Stimulated activated CD4-positive, alpha-beta T cell treated with anti-CD3 and anti-CD28 coated beads, Interleukin-2, amount 100 ng/mL, for 24 hours (primary cell): ENCODE data around the gene CCT2.
"Not testable (repeated sequence)": the region's sequence is repeated elsewhere in the genome, so short reads cannot be mapped to it uniquely, and the experiment has no call there.

Experiments
- DNase-seq, 2 donors: peaks; one replicate each; pipeline ENCODE4 v3.0.0-alpha.2; 2020

CCT2 gene

DNA sequence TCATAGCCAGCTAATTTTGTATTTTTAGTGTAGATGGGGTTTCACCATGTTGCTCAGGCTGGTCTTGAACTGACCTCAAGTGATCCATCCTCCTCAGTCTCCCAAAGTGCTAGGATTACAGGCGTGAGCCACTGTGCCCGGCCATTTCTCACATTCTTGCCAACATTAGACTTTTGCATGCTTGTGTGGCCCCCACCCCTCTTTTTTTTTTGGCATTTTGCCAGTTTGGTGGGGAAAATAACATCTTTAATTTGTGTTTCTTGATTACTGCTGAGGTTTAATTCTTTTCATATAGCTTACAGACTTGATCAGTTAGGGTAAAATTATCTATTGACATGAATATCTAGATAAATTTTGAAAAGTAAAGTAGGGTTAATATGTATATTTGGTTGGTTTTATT lies 3.8 kb downstream of the CCT2 start:
- DNase-seq = no peak

DNA sequence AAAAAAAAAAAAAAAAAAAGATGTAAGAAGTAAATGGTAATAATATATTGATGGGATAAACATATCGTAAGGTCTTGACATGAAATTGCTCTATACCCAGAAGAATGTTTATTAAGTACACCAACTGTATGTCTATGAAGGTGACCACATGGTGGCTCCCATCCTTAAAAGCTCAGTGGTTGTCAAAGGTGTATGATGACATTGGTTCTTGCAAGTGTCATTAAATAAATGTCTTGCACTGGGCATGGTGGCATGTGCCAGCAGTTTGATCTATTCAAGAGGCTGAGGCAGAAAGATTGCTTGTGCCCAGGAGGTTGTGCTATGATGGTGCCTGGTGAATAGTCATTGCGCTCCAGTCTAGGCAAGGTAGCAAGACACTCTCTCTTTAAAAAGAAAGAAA lies 10.4 kb downstream of the CCT2 start:
- no peak for DNase-seq

DNA sequence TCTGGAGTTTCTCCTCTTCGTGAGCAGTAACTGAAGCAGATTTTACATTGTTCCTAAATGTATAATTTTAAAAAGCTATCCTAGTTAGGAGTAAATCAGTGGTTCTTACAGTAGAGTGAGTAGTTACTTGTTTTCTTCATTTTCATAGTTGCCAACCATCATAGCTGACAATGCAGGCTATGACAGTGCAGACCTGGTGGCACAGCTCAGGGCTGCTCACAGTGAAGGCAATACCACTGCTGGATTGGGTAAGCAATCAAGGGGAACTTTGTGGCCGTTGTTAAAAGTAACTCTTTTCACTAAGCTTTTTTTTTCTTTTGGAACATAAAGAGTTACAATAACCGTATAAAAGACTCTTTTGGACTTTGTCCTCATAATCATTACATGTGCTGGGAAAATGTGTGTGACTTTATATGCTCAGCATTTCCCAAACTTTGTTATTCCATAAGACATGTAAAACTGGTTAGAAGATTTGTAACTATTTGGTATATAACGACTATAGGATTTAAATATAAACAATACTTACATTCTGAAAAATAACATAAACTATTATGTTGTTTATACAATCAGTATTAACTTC lies 13.0 kb downstream of the CCT2 start:
- no peak for DNase-seq

DNA sequence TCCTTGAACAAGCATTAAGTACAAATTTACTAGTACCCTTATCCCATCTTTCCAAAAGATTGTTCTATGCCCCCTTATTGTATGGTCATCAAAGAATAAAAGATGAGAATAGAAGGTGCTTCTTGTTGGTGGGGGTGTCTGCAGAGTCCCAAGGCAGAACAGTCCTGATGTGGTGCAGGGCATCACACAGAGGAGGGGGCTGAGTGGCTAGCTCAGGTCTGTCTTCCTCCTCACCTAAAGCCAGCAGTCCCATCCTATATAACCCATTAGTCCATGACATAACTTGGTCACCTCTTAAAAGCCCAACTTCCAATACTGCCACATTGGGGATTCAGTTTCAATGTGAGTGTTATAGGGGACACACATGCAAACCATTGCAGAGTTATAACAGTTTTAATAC lies 15.5 kb downstream of the CCT2 start:
- DNase-seq = no peak

DNA sequence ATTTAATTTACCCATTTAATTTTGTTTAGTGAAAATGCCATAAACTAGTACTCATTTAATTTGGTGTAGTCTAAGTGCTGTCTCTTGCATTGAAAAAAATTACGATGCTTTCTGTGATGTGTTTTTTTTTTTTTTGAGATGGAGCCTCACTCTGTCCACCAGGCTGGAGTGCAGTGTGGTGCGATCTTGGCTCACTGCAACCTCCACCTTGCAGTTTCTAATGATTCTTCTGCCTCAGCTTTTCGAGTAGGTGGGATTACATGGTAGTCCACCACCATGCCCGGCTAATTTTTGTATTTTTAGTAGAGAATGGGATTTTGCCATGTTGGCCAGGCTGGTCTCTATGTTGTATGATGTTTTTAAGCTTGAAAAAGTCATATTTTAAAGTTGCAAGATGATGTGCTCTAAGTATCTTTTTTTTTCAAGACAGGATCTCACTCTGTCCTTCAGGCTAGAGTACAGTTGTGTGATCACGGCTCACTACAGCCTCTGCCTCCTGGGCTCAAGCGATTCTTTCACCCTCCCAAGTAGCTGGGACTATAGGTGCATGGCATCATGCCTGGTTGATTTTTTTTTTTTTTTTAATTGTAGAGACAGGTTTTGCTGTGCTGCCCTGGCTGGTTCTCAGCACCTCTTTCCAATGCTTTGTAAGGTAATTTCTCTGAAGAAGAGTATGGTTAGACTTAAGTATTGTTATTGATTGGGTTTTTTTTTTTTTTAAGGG lies 16.9 kb downstream of the CCT2 start:
- DNase-seq = no peak

DNA sequence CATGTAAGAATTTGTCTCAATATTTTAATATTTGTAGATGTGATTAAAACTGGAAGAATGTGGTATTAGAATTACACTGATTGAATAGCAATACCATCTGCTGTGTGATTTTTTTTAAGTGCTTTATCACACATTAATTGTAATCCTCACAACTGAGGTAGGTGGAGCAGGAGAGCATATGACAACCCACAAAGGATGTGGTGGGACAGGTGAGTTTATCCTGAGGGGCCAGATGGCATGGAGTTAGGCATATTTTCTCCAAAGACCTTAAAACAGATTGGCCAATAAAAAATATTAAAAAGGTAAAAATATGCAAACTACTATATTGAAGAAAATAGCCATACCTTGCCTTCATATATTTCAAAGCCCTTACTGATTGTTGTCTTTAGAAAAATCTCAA lies 17.7 kb downstream of the CCT2 start:
- no peak for DNase-seq

DNA sequence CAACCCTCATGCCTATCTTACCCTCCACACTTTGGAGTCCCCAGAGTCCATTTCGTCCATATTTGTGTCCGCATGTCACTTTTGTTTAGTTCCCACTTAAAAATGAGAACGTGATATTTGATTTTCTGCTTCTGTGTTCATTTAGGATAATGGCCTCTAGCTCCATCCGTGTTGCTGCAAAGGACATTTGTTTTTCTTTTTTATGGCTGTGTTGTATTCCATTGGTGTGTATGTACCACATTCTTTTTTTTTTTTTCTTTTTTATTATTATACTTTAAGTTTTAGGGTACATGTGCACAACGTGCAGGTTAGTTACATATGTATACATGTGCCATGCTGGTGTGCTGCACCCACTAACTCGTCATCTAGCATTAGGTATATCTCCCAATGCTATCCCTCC lies 18.3 kb downstream of the CCT2 start:
- not testable (repeated sequence) for DNase-seq

DNA sequence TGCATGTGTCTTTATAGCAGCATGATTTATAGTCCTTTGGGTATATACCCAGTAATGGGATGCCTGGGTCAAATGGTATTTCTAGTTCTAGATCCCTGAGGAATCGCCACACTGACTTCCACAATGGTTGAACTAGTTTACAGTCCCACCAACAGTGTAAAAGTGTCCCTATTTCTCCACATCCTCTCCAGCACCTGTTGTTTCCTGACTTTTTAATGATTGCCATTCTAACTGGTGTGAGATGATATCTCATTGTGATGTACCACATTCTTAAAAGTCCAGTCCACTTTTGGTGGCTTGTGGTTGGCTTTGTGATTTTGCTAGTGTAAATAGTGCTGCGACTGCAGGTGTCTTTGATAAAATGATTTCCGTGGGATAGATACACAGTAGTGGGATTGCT lies 19.0 kb downstream of the CCT2 start:
- DNase-seq = not testable (repeated sequence)

DNA sequence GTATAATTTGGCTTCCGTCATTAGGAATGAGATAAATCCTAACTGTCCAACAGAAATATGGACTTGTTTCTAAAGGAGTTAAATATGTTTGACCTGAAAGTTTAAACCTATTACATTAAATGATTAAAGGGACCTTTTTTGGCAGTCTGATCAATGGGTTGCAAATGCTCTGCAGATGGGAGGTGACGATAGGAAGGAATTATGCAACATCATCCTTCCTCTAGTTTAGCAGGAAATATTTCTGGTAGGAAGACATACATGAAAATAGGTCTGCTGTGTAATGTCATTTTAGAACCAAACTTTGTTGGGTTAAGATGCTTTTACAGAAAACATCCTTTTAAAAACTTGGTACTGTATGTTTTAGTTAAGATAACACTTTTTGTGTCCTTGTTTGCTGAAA lies 22.9 kb downstream of the CCT2 start:
- no peak for DNase-seq

DNA sequence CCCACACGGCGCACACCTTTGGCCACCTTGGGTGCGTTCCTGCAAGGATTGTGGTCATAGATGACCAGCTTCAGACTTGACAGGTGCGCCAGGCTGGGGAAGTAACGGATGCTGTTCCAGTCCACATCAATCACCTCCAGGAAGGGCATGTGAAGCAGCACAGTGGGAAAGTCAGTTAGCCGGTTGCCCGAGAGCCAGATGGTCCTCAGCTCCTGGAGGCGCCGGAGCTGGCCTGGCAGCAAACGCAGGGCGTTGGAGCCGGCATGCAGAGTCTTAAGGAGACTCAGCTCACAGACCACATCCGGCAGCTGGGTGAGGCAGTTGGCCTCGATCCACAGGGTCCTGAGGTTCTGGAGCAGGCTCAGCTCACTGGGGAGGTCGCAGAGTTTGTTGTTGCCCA lies 24.9 kb downstream of the CCT2 start:
- no peak for DNase-seq

DNA sequence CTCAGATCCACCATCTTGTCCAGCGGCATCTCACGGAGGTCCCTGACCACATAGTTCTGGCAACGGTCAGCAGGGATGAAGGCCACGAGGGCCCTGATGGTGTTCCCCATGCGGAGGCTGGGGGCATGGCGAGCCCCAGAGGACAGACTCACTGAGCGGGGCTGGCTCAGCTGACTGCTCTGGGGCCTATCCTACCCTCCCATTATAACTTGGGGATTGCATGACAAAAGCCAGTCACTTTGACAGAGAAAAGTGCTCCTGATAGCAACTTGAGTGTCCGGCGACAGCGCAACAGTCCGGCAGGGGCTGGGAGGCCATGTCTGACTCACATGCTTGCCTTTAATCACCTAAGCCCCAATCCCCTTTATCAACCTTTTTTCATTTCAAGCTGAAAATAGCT lies 25.5 kb downstream of the CCT2 start, which contains the start of gene LRRC10:
Gene LRRC10, minus strand, starts transcription at position 179 of the 400 bp plus-strand sequence. Its CDS starts 69 bp downstream, at position 110.
- no peak for DNase-seq

DNA sequence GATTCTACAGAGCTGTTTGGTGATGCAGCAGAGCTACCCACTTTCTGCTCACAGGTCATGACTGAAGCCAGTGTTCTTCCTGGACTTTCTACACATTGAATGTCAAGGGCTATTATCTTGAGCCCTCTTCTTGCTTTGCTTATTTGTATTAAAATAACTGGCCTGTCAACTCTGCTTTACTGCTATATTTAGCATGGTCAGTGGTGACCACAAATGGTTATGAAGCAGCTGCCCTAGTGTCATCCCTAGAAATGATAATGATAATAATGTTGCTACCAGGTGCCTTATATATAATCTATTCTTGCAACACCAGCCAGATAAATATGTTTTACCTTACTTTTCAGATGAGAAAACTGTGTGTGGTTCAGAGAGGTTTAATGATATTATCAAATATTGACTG lies 28.1 kb downstream of the CCT2 start:
- DNase-seq = no peak

DNA sequence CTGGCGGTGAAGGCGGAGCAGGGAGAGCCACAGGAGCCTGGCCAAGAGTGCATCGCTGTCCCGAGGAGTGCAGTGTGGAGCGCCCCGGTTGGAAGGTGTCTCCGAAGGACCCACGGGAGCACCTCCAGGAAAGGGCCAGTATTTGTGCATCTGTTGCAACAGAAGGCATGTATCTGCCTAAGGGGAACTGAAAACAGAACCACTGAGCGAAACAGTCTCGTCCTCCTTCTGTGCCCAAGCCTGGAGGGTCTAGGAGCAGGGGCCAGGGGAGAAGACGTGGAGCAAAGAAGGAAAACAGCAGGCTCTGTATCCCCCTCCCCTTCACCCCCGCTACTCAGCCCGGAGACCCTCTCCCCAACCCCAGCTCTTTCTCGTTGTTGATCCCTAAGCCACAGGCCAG lies 30.8 kb downstream of the CCT2 start:
- DNase-seq = no peak

DNA sequence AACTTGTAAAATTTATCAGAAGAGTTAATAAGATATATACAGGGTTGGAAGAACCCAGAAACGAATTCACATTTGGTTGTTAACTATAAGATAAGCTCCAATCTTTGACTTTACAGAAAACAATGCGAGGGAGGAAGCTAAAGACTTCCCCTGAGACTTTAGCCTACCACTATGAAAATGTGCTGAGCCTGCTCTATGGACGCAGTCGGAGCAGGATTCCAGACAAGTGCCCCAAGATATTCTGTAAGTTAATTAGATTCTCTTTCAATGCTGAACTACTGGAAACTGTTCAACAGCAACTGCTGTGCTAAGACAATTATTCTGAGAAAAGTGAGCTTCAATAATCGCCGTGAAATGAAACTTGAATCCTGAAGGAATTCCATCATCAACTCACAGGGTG lies 33.8 kb downstream of the CCT2 start:
- no peak for DNase-seq

DNA sequence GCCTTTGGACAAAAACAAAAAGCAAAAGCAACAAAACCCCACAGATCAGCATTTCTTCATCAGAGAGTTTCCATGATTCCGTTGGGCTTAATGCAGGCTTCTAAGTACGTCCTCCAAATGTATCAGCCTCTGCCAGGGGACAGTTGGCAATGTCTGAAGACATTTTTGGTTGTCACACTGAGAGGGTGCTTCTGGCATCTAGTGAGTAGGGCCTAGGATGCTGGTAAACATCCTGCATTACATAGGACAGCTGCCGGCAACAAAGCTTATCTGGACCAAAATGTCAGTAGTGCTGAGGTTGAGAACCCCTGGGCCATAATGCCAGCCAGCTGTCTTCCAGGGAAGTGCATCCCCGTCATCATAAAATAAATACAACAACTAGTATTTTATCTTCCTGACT lies 34.8 kb downstream of the CCT2 start:
- DNase-seq = no peak

DNA sequence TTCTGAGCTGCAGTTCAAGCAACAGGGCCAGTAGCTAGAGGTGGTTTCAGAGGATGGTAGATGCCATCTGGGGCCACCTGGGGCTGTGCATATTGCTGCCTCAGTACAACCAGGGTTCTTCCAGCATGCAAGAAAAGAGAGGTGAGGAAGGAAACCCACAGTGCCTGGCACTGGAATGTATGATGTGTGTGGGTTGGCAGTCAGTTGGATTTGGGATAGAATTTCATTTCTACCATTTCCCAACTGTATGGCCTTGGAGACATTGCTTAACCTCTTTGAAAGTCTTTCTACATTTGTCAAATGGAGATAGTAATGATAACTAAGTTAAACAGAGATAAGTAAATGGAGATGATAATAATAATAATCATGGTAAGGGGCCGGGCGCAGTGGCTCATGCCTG lies 35.7 kb downstream of the CCT2 start:
- no peak for DNase-seq

DNA sequence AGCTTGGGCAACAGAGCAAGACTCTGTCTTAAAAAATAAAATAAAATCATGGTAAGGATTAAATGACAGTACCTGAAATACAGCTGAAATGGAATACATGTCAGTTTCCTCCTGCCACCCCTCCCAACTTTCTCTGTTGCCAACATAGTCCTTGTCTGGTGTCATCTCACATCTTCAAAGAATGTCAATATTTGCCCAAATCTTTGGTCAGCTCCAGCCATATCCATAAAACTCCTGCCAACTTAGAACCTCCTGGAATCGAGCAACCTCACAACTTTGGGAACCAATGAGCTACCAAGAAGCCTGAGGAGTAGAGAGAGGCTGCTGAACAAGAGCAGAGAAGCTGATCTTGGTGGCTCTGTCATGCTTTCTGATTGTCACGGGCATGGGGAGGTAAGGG lies 36.3 kb downstream of the CCT2 start:
- no peak for DNase-seq

DNA sequence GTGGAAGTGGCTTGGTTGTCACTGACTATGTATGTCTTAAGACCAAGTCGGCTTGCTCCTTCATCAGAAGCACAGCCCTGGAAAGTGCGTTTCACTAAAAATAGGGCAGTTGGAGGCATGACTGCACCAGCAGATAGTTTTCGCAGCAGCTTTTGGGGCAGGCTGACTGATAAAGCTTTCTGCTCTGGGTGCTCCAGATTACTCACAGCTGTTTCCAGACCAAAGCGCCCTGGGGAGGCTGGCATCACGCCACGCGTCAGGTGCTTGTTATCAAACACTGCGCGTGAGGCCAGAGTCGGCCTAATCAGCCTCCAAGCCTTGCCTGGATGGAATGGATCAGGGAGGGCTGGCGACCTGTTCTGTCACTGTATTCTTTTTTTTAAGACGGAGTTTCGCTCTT lies 38.7 kb downstream of the CCT2 start:
- no peak for DNase-seq

DNA sequence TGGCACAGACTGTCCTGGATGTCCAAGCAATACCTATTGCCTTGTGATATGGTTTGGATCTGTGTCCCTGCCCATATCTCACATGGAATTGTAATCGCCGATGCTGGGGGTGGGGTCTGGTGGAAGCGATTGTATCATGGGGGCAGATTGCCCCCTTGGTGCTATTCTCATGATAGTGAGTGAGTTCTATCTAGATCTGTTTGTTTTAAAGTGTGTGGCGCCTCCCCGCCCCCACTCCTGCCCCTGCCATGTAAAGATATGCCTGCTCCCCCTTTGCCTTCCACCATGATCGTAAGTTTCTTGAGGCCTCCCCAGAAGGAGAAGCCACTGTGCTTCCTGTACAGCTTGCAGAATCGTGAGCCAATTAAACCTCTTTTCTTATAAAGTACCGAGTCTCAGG lies 42.2 kb downstream of the CCT2 start:
- no peak for DNase-seq

DNA sequence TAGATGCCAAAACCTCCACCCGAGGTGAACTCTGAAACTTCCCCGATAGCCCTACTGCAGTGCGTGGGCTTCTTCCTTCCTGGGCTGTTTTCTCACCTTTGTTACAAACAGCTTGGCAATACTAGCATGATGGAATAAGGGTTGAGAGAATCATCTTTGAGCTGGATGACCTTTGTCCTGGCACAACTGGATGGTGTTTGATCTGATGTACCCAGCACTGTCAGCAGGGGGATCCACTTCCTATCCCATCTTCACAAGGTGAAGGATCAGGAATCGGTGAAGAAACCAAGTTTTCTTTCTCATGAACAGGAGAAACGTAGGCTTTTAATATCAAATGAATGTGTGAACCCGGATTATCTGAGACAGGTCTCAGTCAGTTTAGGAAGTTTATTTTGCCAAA lies 44.9 kb downstream of the CCT2 start:
- DNase-seq = no peak

DNA sequence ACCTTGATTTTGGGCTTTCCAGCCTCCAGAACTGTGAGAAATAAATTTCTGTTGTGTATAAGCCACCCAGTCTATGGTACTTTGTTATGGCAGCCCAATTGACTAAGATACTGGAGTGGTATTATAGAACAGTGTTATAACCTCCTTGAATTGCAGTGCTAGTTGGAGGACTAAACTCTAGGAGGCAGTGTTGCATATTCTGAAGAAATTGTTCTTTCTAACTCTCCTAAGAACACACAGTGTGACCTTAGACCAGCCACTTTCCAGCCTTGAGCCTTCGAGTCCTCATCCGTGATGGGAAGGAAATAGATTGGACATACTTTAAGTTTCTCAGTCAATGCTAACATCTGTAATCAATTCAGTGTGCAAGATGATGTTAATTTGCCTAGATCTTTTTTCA lies 47.8 kb downstream of the CCT2 start:
- no peak for DNase-seq

DNA sequence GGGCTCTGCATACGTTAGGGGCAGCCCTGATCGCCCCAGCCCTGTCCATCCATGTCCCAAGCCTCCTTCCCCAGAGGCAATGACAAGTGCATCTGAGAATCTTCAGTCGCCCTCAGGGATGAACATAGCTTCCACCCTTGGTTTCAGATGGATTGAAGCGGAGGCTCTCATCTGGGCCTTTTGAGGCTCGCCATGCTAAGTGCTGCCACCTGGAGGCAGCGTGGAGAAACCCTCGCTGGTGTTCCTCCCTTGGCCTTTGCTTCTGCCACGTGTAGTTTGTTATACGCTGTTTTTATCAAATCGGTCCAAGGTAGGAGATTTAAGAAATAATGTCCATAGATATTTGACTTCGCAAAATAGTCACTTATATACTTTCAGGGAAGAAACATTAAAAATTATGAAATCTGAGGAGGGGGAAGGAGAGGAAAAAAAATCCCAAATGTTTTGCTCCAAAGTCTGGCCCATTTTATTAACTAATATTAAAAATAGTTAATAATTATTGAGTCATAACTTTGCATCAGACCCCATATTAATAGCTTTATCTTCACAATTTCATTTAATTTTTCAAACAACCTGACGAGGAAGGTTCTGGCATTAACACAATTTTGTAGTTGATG lies 54.2 kb downstream of the CCT2 start:
- DNase-seq = peak; percentile 67 to 73

DNA sequence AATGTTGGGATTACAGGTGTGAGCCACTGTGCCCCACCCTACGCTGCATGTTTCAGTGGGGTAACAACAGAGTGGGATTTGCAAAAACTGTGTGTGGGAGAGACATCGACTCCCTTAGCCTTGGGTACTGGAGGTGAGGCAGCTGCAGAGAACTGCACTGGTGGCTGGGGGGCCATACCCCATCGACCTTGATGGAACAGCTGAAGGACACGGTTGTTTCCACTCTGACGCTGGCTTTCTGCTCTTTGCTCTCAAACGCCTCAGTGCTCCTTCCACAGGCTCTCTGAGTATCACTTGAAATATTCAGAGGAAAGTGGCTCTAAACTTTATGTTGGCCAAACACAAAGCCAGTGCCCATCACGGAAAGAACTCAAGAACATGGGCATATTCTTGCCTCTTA lies 56.3 kb downstream of the CCT2 start:
- DNase-seq = no peak

DNA sequence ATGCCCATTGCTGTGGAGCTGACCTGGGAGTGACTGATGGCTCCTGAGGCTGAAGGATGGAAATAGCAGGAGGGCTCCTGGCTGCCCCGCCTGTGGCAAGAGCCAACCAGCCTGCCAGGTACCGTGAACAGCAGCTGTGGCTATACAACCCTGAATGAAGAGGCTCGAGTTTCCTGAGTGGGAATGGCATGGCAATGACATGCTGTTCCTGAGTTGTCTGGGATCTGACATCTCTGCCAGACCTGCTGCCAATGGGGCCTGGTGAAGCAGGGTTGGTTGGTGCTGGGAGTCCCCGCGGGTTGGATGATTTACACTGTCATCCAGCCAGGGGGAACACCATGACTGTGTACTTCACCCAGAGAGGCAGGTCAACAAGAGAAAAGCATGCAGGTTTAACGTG lies 57.3 kb downstream of the CCT2 start:
- no peak for DNase-seq

DNA sequence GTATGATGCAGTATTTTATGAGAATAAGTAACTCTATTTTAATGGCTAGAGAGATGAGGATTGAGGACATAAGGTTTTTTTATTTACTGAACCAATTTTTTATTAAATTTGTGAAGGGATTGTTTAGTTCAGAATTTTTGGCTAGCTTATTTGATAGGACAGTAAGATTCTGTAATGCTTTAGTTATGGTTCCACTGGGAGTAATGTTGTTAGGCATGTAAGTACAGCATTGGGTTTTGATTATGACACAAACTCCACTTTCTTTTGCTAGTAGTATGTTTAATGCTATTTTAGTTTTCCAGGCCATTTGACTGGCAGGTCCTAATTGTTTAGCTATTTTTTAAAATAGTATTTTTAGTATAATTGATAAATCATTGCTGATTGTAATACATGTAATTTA lies 59.3 kb downstream of the CCT2 start:
- DNase-seq = no peak
